Measurements from ENCODE around the gene TIAM1.

TIAM1 gene
- 70.0 to 165 reads per million in 2 donors for total RNA-seq

- DNase-seq, result no peak
Measured at GRCh38 chr21:31343680-31344480, at the start of gene TIAM1. Gene TIAM1 (minus strand): TSS chr21:31344261. CDS start chr21:31266972, 77,289 bp downstream.

- no peak for DNase-seq
Measured at GRCh38 chr21:31387560-31388186, 43.6 kb upstream of the TIAM1 start.

GRCh38 chr21:31386006-31386405 lies 41.9 kb upstream of the TIAM1 start:
- no peak for DNase-seq

- no peak for DNase-seq
Measured at GRCh38 chr21:31383770-31384169, 39.7 kb upstream of the TIAM1 start.

GRCh38 chr21:31382060-31382459 lies 38.0 kb upstream of the TIAM1 start:
- DNase-seq, result no peak

GRCh38 chr21:31376301-31376700 lies 32.2 kb upstream of the TIAM1 start:
- no peak for DNase-seq

- DNase-seq, result no peak
Measured at GRCh38 chr21:31374395-31374794, 30.3 kb upstream of the TIAM1 start.

GRCh38 chr21:31372471-31372765 lies 28.4 kb upstream of the TIAM1 start:
- no peak for DNase-seq

GRCh38 chr21:31371715-31372470 lies 27.8 kb upstream of the TIAM1 start:
- DNase-seq, result no peak

- DNase-seq, result no peak
Measured at GRCh38 chr21:31370893-31371544, 27.0 kb upstream of the TIAM1 start.

- DNase-seq, result no peak
Measured at GRCh38 chr21:31370281-31370892, 26.3 kb upstream of the TIAM1 start.

- DNase-seq, result no peak
Measured at GRCh38 chr21:31368361-31368760, 24.3 kb upstream of the TIAM1 start.

- DNase-seq, result no peak
Measured at GRCh38 chr21:31367801-31368200, 23.7 kb upstream of the TIAM1 start.

- no peak for DNase-seq
Measured at GRCh38 chr21:31366825-31367224, 22.8 kb upstream of the TIAM1 start.

- no peak for DNase-seq
Measured at GRCh38 chr21:31364253-31364945, 20.3 kb upstream of the TIAM1 start.

GRCh38 chr21:31363720-31364119 lies 19.7 kb upstream of the TIAM1 start:
- DNase-seq, result no peak

- DNase-seq, result no peak
Measured at GRCh38 chr21:31360717-31361116, 16.7 kb upstream of the TIAM1 start.

GRCh38 chr21:31358158-31358557 lies 14.1 kb upstream of the TIAM1 start:
- DNase-seq, result no peak

GRCh38 chr21:31356440-31356839 lies 12.4 kb upstream of the TIAM1 start:
- DNase-seq, result no peak

GRCh38 chr21:31354604-31355443 lies 10.8 kb upstream of the TIAM1 start:
- no peak for DNase-seq

- DNase-seq, result no peak
Measured at GRCh38 chr21:31354122-31354521, 10.1 kb upstream of the TIAM1 start.

Measured in activated gamma-delta T cell (primary cell).